ENCODE measurements around the gene TMPRSS15. TPM values are rescaled to one million over a fixed set of nuclear protein-coding genes. Genes with fewer than 3 reads are reported as not detected.
"Not testable (repeated sequence)": the region's sequence is repeated elsewhere in the genome, so short reads cannot be mapped to it uniquely, and the experiment has no call there.

TMPRSS15 gene
- total and polyA plus RNA-seq, 4 donors: 0.10 to 0.61 (median 0.13) TPM

DNA sequence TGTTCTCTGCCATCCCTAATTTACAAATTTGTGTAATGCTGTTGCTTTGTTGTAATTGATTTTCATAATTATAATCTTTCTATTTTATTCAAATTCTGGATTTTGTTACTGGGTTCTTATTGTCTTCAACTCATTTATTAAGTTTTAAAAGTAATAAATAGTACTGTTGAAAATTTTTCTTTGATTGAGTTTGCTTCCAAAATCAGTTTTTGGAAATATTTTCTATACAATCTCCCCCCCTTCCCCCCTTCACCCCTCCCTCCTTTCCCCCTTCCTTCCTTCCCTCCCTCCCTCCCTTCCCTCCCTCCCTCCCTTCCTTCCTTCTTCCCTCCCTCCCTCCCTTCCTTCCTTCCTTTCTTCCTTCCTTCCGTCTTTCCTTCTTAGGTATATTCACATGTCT is 6.0 kb upstream of the TMPRSS15 start:
- no peak overlapping the region for H3K27ac ChIP-seq (ENCODE audit: low read depth, low read length)
- no peaks in the 10 kb centered on the region for H3K36me3 ChIP-seq (ENCODE audit: control insufficient read depth, insufficient read depth, low read length)
- DNase-seq (ENCODE audit: low read depth in 4 of 6, low spot score in 6 of 6): no peak
- WGBS (ENCODE audit: insufficient coverage): no CpG with 5 or more reads among the region's 1 CpG
- H3K9me3 ChIP-seq (ENCODE audit: control insufficient read depth, insufficient read depth, low read length): no peaks in the 10 kb centered on the region
- no peaks in the 10 kb centered on the region for H3K4me1 ChIP-seq (ENCODE audit: control insufficient read depth, insufficient read depth, low read length)
- H3K4me3 ChIP-seq (ENCODE audit: low read depth, low read length): no peak overlapping the region
- H3K27me3 ChIP-seq (ENCODE audit: control insufficient read depth, insufficient read depth, low read length): no peaks in the 10 kb centered on the region

GRCh38 chr21:18398843-18399242 is 4.7 kb downstream of the TMPRSS15 start:
- Histone ChIP-seq H3K4me1 (ENCODE audit: control insufficient read depth, insufficient read depth, low read length) (no peaks in the 10 kb centered on the region), H3K27me3 (ENCODE audit: control insufficient read depth, insufficient read depth, low read length) (no peaks in the 10 kb centered on the region), H3K9me3 (ENCODE audit: control insufficient read depth, insufficient read depth, low read length) (peaks cover 4% of the 10 kb centered on the region), H3K27ac (ENCODE audit: low read depth, low read length) (no peak overlapping the region), H3K4me3 (ENCODE audit: low read depth, low read length) (no peak overlapping the region), H3K36me3 (ENCODE audit: control insufficient read depth, insufficient read depth, low read length) (no peaks in the 10 kb centered on the region)
- WGBS (ENCODE audit: insufficient coverage): no CpG with 5 or more reads among the region's 5 CpGs
- no peak for DNase-seq (ENCODE audit: low read depth in 4 of 6, low spot score in 6 of 6)

- no peak overlapping the region for H3K4me3 ChIP-seq (ENCODE audit: low read depth, low read length)
- H3K9me3 ChIP-seq (ENCODE audit: control insufficient read depth, insufficient read depth, low read length): peaks cover 4% of the 10 kb centered on the region
- no peaks in the 10 kb centered on the region for H3K4me1 ChIP-seq (ENCODE audit: control insufficient read depth, insufficient read depth, low read length)
- H3K27me3 ChIP-seq (ENCODE audit: control insufficient read depth, insufficient read depth, low read length): no peaks in the 10 kb centered on the region
- H3K36me3 ChIP-seq (ENCODE audit: control insufficient read depth, insufficient read depth, low read length): no peaks in the 10 kb centered on the region
- H3K27ac ChIP-seq (ENCODE audit: low read depth, low read length): no peak overlapping the region
- WGBS (ENCODE audit: insufficient coverage): no CpG with 5 or more reads among the region's 2 CpGs
- peak in 1 of 6 donors; percentile 9 for DNase-seq (ENCODE audit: low read depth in 4 of 6, low spot score in 6 of 6)
Observed at GRCh38 chr21:18387994-18388393, 15.6 kb downstream of the TMPRSS15 start.

DNA sequence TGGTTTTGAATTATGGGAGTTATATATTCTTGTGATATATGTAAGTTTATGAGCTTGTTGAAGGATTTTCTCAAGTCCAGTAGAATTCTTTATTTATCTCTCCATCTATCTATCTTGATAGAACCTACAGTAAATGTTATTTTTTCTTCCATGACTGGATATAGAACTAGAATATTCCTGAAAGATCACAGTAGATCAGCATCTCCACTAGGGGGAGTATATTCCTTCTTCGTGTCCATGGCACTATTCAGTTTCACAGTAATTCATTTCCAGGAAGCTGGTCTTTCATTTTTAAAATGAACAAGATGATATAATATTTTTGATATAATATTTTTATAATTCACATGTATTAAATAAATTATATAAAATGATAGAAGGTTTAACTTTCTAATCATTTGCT is 18.8 kb downstream of the TMPRSS15 start:
- peak in 2 of 6 donors; percentile 15 to 34 for DNase-seq (ENCODE audit: low read depth in 4 of 6, low spot score in 6 of 6)
- Histone ChIP-seq H3K4me3 (ENCODE audit: low read depth, low read length) (no peak overlapping the region), H3K4me1 (ENCODE audit: control insufficient read depth, insufficient read depth, low read length) (no peaks in the 10 kb centered on the region), H3K36me3 (ENCODE audit: control insufficient read depth, insufficient read depth, low read length) (no peaks in the 10 kb centered on the region), H3K27ac (ENCODE audit: low read depth, low read length) (no peak overlapping the region), H3K27me3 (ENCODE audit: control insufficient read depth, insufficient read depth, low read length) (no peaks in the 10 kb centered on the region), H3K9me3 (ENCODE audit: control insufficient read depth, insufficient read depth, low read length) (no peaks in the 10 kb centered on the region)
- no CpG with 5 or more reads among the region's 1 CpG for WGBS (ENCODE audit: insufficient coverage)

DNA sequence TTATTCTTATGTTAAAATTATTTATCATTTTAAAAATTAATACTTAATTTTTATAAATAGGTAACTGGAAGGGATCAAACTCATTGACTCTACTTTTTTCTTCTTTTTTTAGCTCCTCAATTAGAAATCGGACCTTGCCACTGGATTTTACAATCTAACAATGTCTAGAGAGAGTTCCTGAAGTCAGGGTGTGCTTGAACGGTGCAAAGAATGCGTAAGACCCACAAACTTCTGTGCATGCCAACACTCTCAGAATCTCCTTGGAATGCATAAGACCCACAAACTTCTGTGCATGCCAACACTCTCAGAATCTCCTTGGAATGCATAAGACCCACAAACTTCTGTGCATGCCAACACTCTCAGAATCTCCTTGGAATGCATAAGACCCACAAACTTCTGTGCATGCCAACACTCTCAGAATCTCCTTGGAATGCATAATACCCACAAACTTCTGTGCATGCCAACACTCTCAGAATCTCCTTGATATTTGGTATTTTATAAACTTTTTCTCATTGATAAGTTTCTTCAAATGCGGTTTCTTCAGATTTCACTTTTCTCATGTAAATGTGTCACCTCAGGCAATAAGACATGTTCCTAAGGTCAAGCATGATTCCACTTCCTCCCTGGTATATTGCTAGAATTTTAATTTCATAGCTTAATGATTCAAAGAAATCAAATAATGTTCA is 20.5 kb downstream of the TMPRSS15 start:
- not testable (repeated sequence) for H3K9me3 ChIP-seq (ENCODE audit: control insufficient read depth, insufficient read depth, low read length); H3K27me3 ChIP-seq (ENCODE audit: control insufficient read depth, insufficient read depth, low read length); H3K4me1 ChIP-seq (ENCODE audit: control insufficient read depth, insufficient read depth, low read length); H3K36me3 ChIP-seq (ENCODE audit: control insufficient read depth, insufficient read depth, low read length); H3K4me3 ChIP-seq (ENCODE audit: low read depth, low read length); H3K27ac ChIP-seq (ENCODE audit: low read depth, low read length)
- no CpG with 5 or more reads among the region's 4 CpGs for WGBS (ENCODE audit: insufficient coverage)
- DNase-seq (ENCODE audit: low read depth in 4 of 6, low spot score in 6 of 6): peak in 1 of 6 donors; percentile 25

GRCh38 chr21:18382141-18382540 is 21.4 kb downstream of the TMPRSS15 start:
- WGBS (ENCODE audit: insufficient coverage): no CpG with 5 or more reads among the region's 1 CpG
- H3K4me3 ChIP-seq (ENCODE audit: low read depth, low read length): no peak overlapping the region
- no peaks in the 10 kb centered on the region for H3K27me3 ChIP-seq (ENCODE audit: control insufficient read depth, insufficient read depth, low read length)
- no peak for DNase-seq (ENCODE audit: low read depth in 4 of 6, low spot score in 6 of 6)
- no peaks in the 10 kb centered on the region for H3K36me3 ChIP-seq (ENCODE audit: control insufficient read depth, insufficient read depth, low read length)
- no peak overlapping the region for H3K27ac ChIP-seq (ENCODE audit: low read depth, low read length)
- H3K4me1 ChIP-seq (ENCODE audit: control insufficient read depth, insufficient read depth, low read length): no peaks in the 10 kb centered on the region
- no peaks in the 10 kb centered on the region for H3K9me3 ChIP-seq (ENCODE audit: control insufficient read depth, insufficient read depth, low read length)

DNA sequence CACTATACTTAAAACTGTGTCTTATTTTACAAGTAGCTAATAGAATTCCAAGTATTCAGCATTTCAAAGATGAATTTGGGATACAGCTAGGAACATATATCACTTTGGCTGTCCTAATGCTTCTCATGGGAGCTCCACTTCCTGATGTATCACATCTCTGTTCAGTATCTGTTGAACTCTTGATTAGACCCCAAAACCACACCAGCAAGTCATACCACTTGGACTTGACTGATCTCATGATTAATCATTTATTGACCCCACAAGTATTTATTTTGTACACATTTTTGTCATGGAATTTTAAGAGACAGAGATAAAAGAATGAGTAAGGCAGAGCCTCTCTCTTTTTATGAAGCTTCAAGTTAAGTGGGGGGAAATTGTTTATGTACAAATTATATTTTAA is 30.0 kb downstream of the TMPRSS15 start:
- DNase-seq (ENCODE audit: low read depth in 4 of 6, low spot score in 6 of 6): no peak
- Histone ChIP-seq H3K27ac (ENCODE audit: low read depth, low read length) (no peak overlapping the region), H3K4me1 (ENCODE audit: control insufficient read depth, insufficient read depth, low read length) (no peaks in the 10 kb centered on the region), H3K27me3 (ENCODE audit: control insufficient read depth, insufficient read depth, low read length) (no peaks in the 10 kb centered on the region), H3K36me3 (ENCODE audit: control insufficient read depth, insufficient read depth, low read length) (no peaks in the 10 kb centered on the region), H3K9me3 (ENCODE audit: control insufficient read depth, insufficient read depth, low read length) (no peaks in the 10 kb centered on the region), H3K4me3 (ENCODE audit: low read depth, low read length) (no peak overlapping the region)

- no peak overlapping the region for H3K27ac ChIP-seq (ENCODE audit: low read depth, low read length)
- WGBS (ENCODE audit: insufficient coverage): no CpG with 5 or more reads among the region's 1 CpG
- H3K4me1 ChIP-seq (ENCODE audit: control insufficient read depth, insufficient read depth, low read length): no peaks in the 10 kb centered on the region
- H3K36me3 ChIP-seq (ENCODE audit: control insufficient read depth, insufficient read depth, low read length): no peaks in the 10 kb centered on the region
- DNase-seq (ENCODE audit: low read depth in 4 of 6, low spot score in 6 of 6): peak in 3 of 6 donors; percentile 7 to 66 (median 31)
- H3K4me3 ChIP-seq (ENCODE audit: low read depth, low read length): no peak overlapping the region
- H3K27me3 ChIP-seq (ENCODE audit: control insufficient read depth, insufficient read depth, low read length): no peaks in the 10 kb centered on the region
- no peaks in the 10 kb centered on the region for H3K9me3 ChIP-seq (ENCODE audit: control insufficient read depth, insufficient read depth, low read length)
Observed at GRCh38 chr21:18370301-18370700, 33.3 kb downstream of the TMPRSS15 start.

DNA sequence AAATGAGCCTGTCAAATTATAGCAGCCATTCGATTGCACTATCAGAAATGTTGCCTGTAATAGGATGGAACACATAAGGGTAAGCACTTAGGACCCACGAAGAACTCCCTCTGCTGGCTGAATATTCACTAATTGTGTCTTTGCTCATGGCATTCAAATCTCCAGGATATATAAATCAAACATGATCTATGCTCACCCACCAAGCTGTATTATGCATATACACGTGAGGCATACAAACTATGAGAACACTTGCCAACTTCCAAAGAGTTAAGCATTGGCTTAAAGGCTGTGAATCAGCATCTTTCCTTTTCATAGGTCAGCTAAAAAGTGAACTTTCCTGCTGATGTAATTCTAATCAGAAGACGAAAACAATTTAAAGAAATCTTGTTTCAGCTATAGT is 34.5 kb downstream of the TMPRSS15 start:
- Histone ChIP-seq H3K36me3 (ENCODE audit: control insufficient read depth, insufficient read depth, low read length) (no peaks in the 10 kb centered on the region), H3K9me3 (ENCODE audit: control insufficient read depth, insufficient read depth, low read length) (no peaks in the 10 kb centered on the region), H3K27me3 (ENCODE audit: control insufficient read depth, insufficient read depth, low read length) (no peaks in the 10 kb centered on the region), H3K4me1 (ENCODE audit: control insufficient read depth, insufficient read depth, low read length) (no peaks in the 10 kb centered on the region), H3K4me3 (ENCODE audit: low read depth, low read length) (no peak overlapping the region), H3K27ac (ENCODE audit: low read depth, low read length) (no peak overlapping the region)
- peak in 2 of 6 donors; percentile 45 to 49 for DNase-seq (ENCODE audit: low read depth in 4 of 6, low spot score in 6 of 6)
- WGBS (ENCODE audit: insufficient coverage): 38% methylated on average over 2 of the region's 4 CpGs

DNA sequence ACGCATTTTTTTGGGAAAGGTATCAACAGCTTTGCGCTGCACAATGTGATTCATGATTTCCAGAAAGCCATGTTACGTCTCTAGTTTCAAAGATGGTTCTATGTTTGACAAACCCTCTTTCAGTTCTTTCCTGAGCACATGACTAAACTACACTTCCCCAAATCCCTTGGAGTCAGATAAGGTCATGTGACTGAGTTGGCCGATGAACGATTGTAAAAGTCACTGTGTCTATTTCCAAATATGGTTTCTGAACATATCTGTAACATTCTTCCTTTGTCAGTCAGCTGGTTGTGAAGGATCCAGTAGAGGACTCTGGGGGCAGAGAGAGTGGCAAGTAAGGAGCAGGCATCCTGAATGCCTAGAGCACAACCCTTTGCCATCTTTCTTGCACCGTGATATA is 35.4 kb downstream of the TMPRSS15 start:
- Histone ChIP-seq H3K4me3 (ENCODE audit: low read depth, low read length) (no peak overlapping the region), H3K27ac (ENCODE audit: low read depth, low read length) (no peak overlapping the region), H3K4me1 (ENCODE audit: control insufficient read depth, insufficient read depth, low read length) (no peaks in the 10 kb centered on the region), H3K9me3 (ENCODE audit: control insufficient read depth, insufficient read depth, low read length) (no peaks in the 10 kb centered on the region), H3K27me3 (ENCODE audit: control insufficient read depth, insufficient read depth, low read length) (no peaks in the 10 kb centered on the region), H3K36me3 (ENCODE audit: control insufficient read depth, insufficient read depth, low read length) (no peaks in the 10 kb centered on the region)
- no peak for DNase-seq (ENCODE audit: low read depth in 4 of 6, low spot score in 6 of 6)
- WGBS (ENCODE audit: insufficient coverage): no CpG with 5 or more reads among the region's 6 CpGs
